ENCODE data around the gene EPHB2. TPM values are rescaled to one million over a fixed set of nuclear protein-coding genes. Genes with fewer than 3 reads are reported as not detected.
"Not testable (repeated sequence)": the region's sequence is repeated elsewhere in the genome, so short reads cannot be mapped to it uniquely, and the experiment has no call there.

Gene EPHB2
- total and polyA plus RNA-seq, 2 donors from 2014 or later: 3.0 to 9.5 TPM

- no peak for DNase-seq
- intact Hi-C loops (cut with DNase I): loop anchor here (10.0 kb wide), 1 partner anchor 179 kb away; no protein-coding TSS in a partner anchor
Measured at GRCh38 chr1:22705586-22705985, 5.1 kb upstream of the EPHB2 start.

GRCh38 chr1:22706100-22706499 is 4.5 kb upstream of the EPHB2 start:
- H3K4me3 ChIP-seq (ENCODE audit: low read length in 3 of 3); FAIRE-seq; H3K9me3 ChIP-seq (ENCODE audit: control insufficient read depth in 2 of 3, insufficient read depth in 1 of 3, low read length in 3 of 3); H3K27me3 ChIP-seq (ENCODE audit: control insufficient read depth, insufficient read depth, low read length); H3K9ac ChIP-seq (ENCODE audit: low read length in 3 of 3); H3K4me1 ChIP-seq (ENCODE audit: control insufficient read depth in 2 of 3, insufficient read depth in 2 of 3, low read depth in 1 of 3, low read length in 3 of 3); H3K36me3 ChIP-seq (ENCODE audit: control insufficient read depth in 2 of 3, insufficient read depth in 3 of 3, low read length in 3 of 3); DNase-seq; H3K27ac ChIP-seq (ENCODE audit: low read depth in 2 of 2, low read length in 2 of 2): not testable (repeated sequence)
- intact Hi-C loops (cut with DNase I): loop anchor here (10.0 kb wide), 1 partner anchor 179 kb away; no protein-coding TSS in a partner anchor

More at GRCh38 chr1:22705586-22705985, 5.1 kb upstream of the EPHB2 start:
- no peak overlapping the region for H3K9ac ChIP-seq (ENCODE audit: low read length in 3 of 3)
- FAIRE-seq: no peak
- no peaks in the 10 kb centered on the region for H3K9me3 ChIP-seq (ENCODE audit: control insufficient read depth in 2 of 3, insufficient read depth in 1 of 3, low read length in 3 of 3)
- H3K4me1 ChIP-seq (ENCODE audit: control insufficient read depth in 2 of 3, insufficient read depth in 2 of 3, low read depth in 1 of 3, low read length in 3 of 3): no peaks in the 10 kb centered on the region
- H3K36me3 ChIP-seq (ENCODE audit: control insufficient read depth in 2 of 3, insufficient read depth in 3 of 3, low read length in 3 of 3): no peaks in the 10 kb centered on the region
- H3K4me3 ChIP-seq (ENCODE audit: low read length in 3 of 3): no peak overlapping the region
- no peaks in the 10 kb centered on the region for H3K27me3 ChIP-seq (ENCODE audit: control insufficient read depth, insufficient read depth, low read length)
- no peak overlapping the region for H3K27ac ChIP-seq (ENCODE audit: low read depth in 2 of 2, low read length in 2 of 2)
- TF ChIP-seq CTCF (IDR thresholded peaks at IDR 0.05; ENCODE audit: borderline replicate concordance, extremely low read depth, insufficient read depth): no peak

- H3K27me3 ChIP-seq (ENCODE audit: control insufficient read depth, insufficient read depth, low read length): peaks cover 5% of the 10 kb centered on the region
- no peaks in the 10 kb centered on the region for H3K4me1 ChIP-seq (ENCODE audit: control insufficient read depth in 2 of 3, insufficient read depth in 2 of 3, low read depth in 1 of 3, low read length in 3 of 3)
- TF ChIP-seq CTCF (IDR thresholded peaks at IDR 0.05; ENCODE audit: borderline replicate concordance, extremely low read depth, insufficient read depth): no peak
- H3K9me3 ChIP-seq (ENCODE audit: control insufficient read depth in 2 of 3, insufficient read depth in 1 of 3, low read length in 3 of 3): no peaks in the 10 kb centered on the region
- intact Hi-C loops (cut with DNase I): loop anchor here (10.0 kb wide), 1 partner anchor 176 kb away; no protein-coding TSS in a partner anchor
- H3K27ac ChIP-seq (ENCODE audit: low read depth in 2 of 2, low read length in 2 of 2): no peak overlapping the region
- no peak overlapping the region for H3K4me3 ChIP-seq (ENCODE audit: low read length in 3 of 3)
- H3K36me3 ChIP-seq (ENCODE audit: control insufficient read depth in 2 of 3, insufficient read depth in 3 of 3, low read length in 3 of 3): no peaks in the 10 kb centered on the region
- DNase-seq (no peak), FAIRE-seq (no peak)
- H3K9ac ChIP-seq (ENCODE audit: low read length in 3 of 3): no peak overlapping the region
Measured at GRCh38 chr1:22708777-22709176, 1.9 kb upstream of the EPHB2 start.

GRCh38 chr1:22709227-22709626 is 1.4 kb upstream of the EPHB2 start:
- no peak overlapping the region for H3K27ac ChIP-seq (ENCODE audit: low read depth in 2 of 2, low read length in 2 of 2)
- FAIRE-seq: no peak
- intact Hi-C loops (cut with DNase I): loop anchor here (10.0 kb wide), 1 partner anchor 176 kb away; no protein-coding TSS in a partner anchor

More at GRCh38 chr1:22709227-22709626, 1.4 kb upstream of the EPHB2 start:
- DNase-seq: no peak
- no peak overlapping the region for H3K9ac ChIP-seq (ENCODE audit: low read length in 3 of 3)
- no peaks in the 10 kb centered on the region for H3K4me1 ChIP-seq (ENCODE audit: control insufficient read depth in 2 of 3, insufficient read depth in 2 of 3, low read depth in 1 of 3, low read length in 3 of 3)
- no peaks in the 10 kb centered on the region for H3K9me3 ChIP-seq (ENCODE audit: control insufficient read depth in 2 of 3, insufficient read depth in 1 of 3, low read length in 3 of 3)
- H3K36me3 ChIP-seq (ENCODE audit: control insufficient read depth in 2 of 3, insufficient read depth in 3 of 3, low read length in 3 of 3): no peaks in the 10 kb centered on the region
- no peak for TF ChIP-seq CTCF (IDR thresholded peaks at IDR 0.05; ENCODE audit: borderline replicate concordance, extremely low read depth, insufficient read depth)
- H3K27me3 ChIP-seq (ENCODE audit: control insufficient read depth, insufficient read depth, low read length): peaks cover 5% of the 10 kb centered on the region
- no peak overlapping the region for H3K4me3 ChIP-seq (ENCODE audit: low read length in 3 of 3)

All from kidney (tissue), 14 donors.